MM.1S (cell line): ENCODE data around the gene MCTP2.

Source experiments
- CTCF ChIP-seq: fragments of 300-600 bp; sonication (generic); IDR thresholded peaks from 2 replicates; pipeline ENCODE4 v1.5.1; 2016; ENCODE audit warnings: antibody characterized with exemption, low read length, mixed read lengths
- EZH2 ChIP-seq: fragments of 300-600 bp; sonication (generic); optimal IDR thresholded peaks from 2 replicates; pipeline ENCODE3; 2017; ENCODE audit warnings: low read depth, mild to moderate bottlenecking, antibody characterized with exemption, low read length, mixed read lengths
- EZH2phosphoT487 ChIP-seq: fragments of 300-600 bp; sonication (generic); IDR thresholded peaks from 2 replicates; pipeline ENCODE4 v1.6.1; 2018; ENCODE audit warnings: antibody characterized with exemption, low read length

GRCh38 chr15:94246016-94246415 lies 14.7 kb downstream of the MCTP2 start:
- TF ChIP-seq CTCF (no peak), EZH2 (no peak), EZH2phosphoT487 (no peak)
